ENCODE data around the gene AGRN.
"Not testable (repeated sequence)": the region's sequence is repeated elsewhere in the genome, so short reads cannot be mapped to it uniquely, and the experiment has no call there.

Gene AGRN

GRCh38 chr1:1088801-1089680, 69.1 kb downstream of the AGRN start:
- in situ Hi-C loops (cut with MboI; ENCODE audit: low sequenced_read_pairs), result no loop called here

- in situ Hi-C loops (cut with MboI; ENCODE audit: low sequenced_read_pairs), result no loop called here
Observed at GRCh38 chr1:1089731-1090423, 70.0 kb downstream of the AGRN start.

GRCh38 chr1:1090424-1091343, 70.8 kb downstream of the AGRN start:
- in situ Hi-C loops (cut with MboI; ENCODE audit: low sequenced_read_pairs), result no loop called here

- in situ Hi-C loops (cut with MboI; ENCODE audit: low sequenced_read_pairs), result no loop called here
Observed at GRCh38 chr1:1091344-1092148, 71.6 kb downstream of the AGRN start.

GRCh38 chr1:1092149-1092855, 72.4 kb downstream of the AGRN start:
- in situ Hi-C loops (cut with MboI; ENCODE audit: low sequenced_read_pairs), result no loop called here

- in situ Hi-C loops (cut with MboI; ENCODE audit: low sequenced_read_pairs), result no loop called here
Observed at GRCh38 chr1:1092894-1093609, 73.1 kb downstream of the AGRN start.

- in situ Hi-C loops (cut with MboI; ENCODE audit: low sequenced_read_pairs), result no loop called here
Observed at GRCh38 chr1:1093610-1093943, 73.7 kb downstream of the AGRN start.

GRCh38 chr1:1094981-1095380, 75.1 kb downstream of the AGRN start:
- in situ Hi-C loops (cut with MboI; ENCODE audit: low sequenced_read_pairs), result no loop called here

GRCh38 chr1:1096136-1096535, 76.2 kb downstream of the AGRN start:
- in situ Hi-C loops (cut with MboI; ENCODE audit: low sequenced_read_pairs), result not testable (repeated sequence)

- in situ Hi-C loops (cut with MboI; ENCODE audit: low sequenced_read_pairs), result no loop called here
Observed at GRCh38 chr1:1098681-1099421, 78.9 kb downstream of the AGRN start.

- in situ Hi-C loops (cut with MboI; ENCODE audit: low sequenced_read_pairs), result no loop called here
Observed at GRCh38 chr1:1099506-1100183, 79.7 kb downstream of the AGRN start.

- in situ Hi-C loops (cut with MboI; ENCODE audit: low sequenced_read_pairs), result no loop called here
Observed at GRCh38 chr1:1100296-1100695, 80.4 kb downstream of the AGRN start.

- in situ Hi-C loops (cut with MboI; ENCODE audit: low sequenced_read_pairs), result no loop called here
Observed at GRCh38 chr1:1101503-1101902, 81.6 kb downstream of the AGRN start.

- in situ Hi-C loops (cut with MboI; ENCODE audit: low sequenced_read_pairs), result not testable (repeated sequence)
Observed at GRCh38 chr1:1104152-1104551, 84.2 kb downstream of the AGRN start.

All from HL-60/S4 (cell line).